HG02938 (cell line): ENCODE measurements around the gene NTM.

Experiments
- ATAC-seq: cut with Tn5 transposase; IDR thresholded peaks from one replicate; pipeline ENCODE4 v1.9.1; 2021; ENCODE audit warnings: mild to moderate bottlenecking, moderate library complexity; ENCODE audit not compliant: unreplicated experiment

NTM gene

DNA sequence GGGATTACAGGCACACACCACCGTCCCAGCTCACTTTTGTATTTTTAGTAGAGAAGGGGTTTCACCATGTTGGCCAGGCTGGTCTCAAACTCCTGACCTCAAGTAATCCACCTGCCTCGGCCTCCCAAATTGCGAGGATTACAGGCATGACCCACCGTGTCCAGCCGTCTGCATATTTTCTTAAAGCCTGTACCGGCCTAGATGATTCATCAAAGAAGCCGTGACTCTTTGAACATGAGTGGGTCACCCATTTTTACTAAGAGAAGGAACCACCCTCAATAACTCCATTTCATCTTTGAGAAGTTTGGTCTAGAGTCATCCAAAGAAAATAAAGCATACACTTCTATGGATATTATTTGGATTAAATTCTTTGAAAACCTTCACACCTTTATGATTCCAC is 388.3 kb downstream of the NTM start:
- ATAC-seq: no peak

DNA sequence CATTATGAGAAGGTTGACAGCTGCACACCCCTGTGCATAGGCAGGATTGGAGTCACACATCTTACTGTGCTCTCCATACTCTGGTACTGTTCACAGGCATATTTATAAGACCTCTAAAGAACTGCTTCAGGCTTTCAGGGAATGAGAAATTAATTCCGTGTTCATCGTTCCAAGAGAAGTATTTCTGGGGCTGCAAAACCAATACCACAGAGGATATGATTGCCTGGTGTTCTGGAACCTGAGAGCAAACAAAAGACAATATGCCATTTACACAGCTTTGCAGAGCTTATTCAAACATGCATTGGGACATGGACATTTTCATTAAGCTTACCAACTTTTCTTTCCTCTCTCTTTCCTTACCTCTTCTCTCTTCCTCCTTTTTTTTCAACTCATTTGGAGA is 388.7 kb downstream of the NTM start:
- no peak for ATAC-seq

DNA sequence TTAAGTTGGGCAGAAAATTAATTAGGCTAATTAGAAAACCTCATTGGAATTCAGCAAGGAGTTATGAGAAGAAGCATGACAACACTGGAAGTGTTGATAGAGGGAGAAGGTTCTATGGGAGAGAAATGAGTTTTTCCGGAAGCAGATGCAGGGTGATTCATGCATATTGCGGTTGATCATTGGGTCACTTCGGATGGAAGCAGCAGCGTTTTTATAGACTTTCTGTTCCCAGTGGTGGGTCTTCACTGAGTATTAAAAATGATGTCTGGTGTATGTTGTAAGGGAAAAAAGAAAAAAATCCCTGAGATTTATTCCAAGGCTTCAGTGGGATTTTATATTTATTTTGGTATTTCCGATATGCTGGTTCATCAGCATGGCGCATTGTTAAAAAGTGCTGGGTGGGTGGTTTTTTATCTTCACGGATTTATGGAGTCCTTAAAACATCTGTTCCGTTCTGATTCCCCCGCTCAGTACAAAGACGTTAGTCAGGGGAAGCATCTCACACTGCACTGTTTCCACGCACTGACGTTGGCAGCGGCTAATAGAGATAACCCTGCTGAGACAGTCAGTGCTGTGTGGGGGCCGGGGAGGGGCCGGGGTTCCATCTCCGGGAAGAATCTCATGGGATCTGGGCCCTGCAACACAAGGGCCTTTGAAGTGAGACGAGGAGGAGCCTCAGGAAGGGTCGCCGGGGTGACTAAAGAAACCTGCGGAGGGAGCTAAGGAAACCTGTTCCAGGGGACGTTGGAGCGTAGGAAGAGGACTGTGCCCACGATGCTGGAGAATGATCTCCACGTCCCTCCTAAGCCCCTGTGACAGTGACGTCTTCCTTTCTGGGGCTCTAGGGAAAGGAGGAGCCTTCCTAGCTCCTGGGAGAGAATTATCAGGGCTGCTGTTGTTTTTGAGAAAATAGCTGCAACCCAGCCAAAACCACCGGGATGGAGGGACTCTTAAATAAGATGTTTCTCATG is 390.0 kb downstream of the NTM start:
- no peak for ATAC-seq

DNA sequence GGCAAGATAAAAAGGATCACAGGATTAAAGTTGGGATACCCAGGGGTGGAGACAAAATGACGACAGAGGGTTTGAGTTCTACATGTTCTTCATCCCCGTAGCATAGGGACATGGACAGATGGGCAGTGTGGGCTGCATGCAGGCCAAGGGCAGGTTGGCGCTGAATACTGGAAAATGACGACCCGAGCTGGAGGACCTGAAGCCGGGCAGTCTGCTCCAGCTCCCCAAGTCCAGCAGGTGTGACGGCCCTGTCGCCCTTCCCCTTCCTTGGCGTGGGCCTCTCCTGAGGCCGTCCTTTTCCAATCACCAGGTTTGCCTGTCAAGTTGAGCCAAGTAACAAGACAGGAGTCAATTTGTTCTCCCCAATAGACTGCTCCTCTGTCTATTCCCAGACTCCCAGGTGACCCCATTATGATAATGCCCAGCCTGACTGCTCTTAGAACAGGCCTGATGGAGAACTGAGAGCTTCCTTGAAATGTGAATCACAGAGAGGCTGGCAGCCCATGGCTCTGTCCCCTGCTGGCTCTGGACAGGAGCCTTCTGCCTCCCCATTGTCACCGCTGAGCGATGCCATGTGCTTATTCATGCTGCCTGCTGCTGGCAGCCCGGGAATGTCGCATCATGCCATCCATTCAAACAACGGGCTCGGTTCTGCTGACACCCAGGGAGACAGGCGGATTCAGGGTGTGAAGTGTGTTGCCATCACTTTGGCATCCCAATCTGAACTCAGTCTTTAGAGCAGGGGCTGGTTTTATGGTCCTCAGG is 392.1 kb downstream of the NTM start:
- ATAC-seq: no peak

DNA sequence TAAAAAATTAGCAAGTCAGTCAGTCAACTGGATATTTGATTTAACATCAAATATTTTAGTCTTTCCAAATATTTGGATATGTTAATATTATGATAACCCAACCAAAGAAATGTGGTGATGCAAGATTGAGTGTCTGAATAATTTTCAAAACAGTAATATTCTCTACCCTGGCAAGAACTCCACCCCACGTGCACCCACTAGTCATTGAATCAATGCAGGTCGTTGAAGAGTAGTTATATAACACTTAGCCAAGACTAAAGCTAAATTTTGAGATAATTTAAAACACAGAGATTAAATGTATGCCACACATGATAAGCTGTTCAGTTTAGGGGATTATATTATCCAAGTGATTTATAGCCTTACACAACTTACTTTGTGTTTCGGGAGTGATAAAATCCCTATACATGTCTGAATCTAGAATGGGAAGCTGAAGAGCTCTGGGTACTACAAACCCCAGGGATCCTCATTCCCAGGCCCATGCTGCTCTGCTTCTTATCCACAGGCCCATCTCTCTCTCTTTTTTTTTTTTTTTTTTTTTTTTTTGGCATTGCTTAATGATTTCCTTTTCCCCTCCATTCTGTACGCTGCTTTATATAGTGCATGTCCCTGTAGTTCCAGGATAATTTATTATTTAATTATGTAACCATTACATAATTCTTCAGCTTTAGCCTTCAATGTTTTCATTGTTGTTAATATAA is 392.9 kb downstream of the NTM start:
- ATAC-seq: no peak

DNA sequence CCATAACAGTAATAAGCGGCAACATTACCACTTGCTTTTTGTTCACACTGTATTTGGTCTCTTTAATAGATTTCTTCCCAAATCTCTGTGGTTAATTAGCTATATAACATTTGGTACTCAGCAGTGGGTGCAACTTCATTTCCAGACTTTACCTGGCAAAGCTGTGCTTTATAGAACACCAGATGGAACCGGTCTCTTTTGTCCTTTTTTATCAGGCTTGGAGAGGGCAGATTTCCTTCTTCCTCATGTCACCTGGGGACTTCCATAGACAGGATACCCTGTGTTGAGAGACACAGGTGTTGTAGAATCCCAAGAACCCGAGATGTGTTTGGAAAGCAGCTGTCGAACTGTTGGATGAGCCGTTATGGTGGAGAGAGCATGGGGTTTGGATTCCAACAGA is 393.7 kb downstream of the NTM start:
- ATAC-seq: no peak

DNA sequence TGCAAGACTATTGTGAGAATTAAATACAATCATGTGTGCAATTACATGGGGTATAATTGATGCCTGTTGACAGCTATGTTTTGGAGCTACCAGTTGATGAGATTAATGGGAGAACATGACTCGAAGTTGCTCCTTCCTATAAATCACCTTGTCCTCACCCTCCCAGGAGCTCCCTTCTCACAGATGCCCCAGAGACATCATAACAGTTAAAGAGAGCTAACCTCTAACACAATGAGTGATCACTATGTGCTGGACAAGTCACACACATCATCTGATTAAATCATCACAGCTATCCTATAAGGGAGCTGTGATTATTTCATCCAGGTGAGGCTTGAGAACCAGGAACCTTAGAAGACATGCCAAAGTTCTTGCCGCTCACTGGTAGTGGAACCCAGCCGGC is 394.2 kb downstream of the NTM start:
- ATAC-seq: no peak

DNA sequence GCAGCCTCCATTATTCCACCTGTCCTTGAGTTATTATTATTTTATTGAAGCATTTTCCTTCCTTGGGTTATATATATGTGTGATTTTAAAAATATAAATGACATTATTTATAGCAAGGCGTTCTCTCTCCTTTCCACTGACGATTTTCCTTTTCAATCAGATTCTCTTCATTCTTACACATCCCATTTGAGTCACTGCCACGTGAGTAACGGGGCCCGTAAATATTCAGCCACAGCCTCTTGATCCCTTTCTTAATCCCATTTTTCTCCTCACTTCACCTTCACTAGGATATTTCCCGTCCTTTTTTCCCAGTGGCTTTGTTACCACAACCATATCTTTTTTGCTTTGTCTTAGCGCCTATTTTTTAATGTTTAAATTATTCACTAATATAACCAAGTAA is 396.2 kb downstream of the NTM start:
- ATAC-seq: no peak

DNA sequence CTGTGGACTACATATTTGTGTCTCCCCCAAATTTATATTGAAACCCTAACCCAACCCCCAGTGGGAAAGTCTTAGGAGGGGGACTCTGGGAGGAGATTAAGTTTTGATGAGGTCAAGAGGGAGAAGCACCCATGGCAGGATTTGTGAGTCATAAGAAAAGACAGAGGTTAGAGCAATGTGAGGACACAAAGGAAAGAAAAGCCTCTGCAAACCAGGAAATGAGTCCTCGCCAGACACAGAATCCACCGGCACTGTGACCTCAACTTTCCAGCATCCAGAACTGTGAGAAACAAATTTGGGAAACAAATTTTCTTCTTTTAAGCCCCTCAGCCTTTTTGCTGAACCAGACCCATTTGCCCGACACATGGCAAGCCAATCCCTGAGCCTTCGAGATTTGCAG is 397.0 kb downstream of the NTM start:
- no peak for ATAC-seq

DNA sequence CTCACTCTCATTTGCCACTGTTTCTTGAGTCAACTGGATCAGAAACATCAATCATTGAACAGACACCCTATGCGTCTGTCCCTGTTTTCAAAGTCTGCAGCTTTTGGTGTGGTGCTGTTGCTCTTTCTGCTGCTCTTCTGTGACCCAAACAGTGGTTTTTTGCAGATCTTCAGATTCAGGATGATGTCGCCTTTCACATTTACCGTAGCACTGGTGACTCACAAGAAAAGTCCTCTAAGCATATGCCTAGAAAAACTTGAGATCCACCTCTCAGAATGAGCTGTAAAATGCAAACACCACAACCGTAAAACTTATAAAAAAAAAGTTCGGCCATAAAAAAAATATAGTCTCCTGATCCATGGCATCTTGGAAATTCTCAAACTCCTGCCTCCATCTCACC is 400.4 kb downstream of the NTM start:
- ATAC-seq: no peak

DNA sequence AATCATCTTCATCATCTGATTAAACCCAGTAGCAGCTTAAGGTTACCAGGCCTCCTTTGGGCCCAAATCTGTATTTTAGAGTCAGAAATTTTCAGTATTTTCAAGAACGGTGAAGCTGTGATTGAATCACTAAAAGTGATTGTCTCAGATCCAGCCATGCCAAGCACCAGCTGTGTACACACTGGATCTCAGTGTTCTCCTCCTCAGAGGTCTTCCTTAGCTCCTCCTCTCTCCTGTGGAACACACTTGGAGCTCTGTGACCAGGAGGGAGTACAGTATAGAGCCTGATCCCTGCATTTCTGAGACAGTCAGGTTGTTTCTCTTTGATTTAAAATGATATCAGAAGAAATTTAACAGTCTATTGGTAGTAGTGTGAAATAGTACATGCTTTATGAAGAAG is 401.1 kb downstream of the NTM start:
- ATAC-seq: no peak

DNA sequence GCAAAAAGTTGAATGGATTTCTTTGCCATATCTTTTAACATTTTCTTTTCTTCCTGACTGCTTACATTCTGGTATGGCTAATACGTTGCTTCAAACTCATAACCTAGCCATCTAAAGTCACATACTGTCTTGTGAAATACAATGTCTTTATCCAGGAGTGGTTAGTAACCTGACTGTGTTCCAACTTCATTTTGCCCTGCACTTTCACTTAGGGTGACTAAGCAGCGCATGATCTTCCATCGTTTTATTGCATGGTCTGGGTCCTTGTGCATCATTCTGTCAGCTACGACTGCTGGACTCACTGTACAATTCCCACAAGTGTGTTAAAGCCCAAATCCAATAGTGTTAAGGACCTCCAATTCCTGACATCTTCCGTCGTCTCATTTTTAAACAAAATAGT is 403.2 kb downstream of the NTM start:
- no peak for ATAC-seq

DNA sequence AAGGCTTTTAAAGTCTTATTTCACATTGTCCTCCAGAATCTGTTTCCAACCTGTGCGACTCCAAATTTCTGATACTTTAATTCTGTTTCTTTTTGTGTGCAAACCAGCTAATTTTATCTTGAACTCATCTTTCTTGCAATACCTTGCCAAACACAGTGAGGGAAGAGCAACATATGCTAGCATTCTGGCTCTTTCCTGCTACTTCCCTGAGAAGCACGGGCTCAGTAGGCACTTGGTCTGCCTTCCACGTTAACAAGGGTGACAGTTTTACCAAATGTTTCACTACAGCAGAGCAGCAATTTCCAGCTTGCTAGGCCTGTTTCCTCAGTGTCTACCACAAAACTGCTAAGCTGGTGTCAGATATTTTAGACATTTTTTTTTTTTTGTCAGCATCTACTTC is 405.8 kb downstream of the NTM start:
- ATAC-seq: no peak

DNA sequence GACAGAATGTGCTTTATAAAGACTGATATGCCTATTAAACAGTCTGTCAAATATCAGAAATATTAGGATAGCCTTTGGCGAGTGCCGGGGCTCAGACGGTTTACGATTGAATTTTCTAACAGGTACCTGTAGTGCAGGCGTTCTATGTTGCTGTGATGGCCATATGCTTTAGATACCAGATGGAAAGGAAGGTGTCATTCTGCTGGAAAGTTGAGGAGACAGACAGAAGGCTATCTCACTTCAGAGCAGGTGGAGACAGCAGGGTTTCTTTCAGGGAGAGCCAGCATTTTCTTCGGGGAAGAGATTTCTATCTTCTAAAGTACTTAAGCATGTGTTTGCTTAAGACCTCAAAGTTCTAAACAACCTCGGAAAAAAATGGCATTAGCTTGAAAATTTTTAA is 415.4 kb downstream of the NTM start:
- ATAC-seq: no peak

DNA sequence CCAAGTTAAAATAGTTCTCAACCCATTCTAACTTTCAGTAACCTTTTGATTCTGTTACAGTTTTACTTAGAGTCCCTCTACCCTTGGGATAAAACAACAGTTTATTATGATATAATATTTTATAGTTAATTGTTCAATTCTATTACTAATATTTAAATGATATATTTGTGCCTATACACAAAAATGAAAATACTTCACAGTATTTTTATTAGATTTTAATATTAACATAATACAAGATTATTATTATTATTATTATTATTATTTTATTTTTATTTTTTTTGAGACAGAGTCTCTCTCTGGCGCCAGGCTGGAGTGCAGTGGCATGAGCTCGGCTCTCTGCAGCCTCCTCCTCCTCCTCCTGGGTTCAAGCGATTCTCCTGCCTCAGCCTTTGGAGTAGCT is 416.7 kb downstream of the NTM start:
- ATAC-seq: no peak

DNA sequence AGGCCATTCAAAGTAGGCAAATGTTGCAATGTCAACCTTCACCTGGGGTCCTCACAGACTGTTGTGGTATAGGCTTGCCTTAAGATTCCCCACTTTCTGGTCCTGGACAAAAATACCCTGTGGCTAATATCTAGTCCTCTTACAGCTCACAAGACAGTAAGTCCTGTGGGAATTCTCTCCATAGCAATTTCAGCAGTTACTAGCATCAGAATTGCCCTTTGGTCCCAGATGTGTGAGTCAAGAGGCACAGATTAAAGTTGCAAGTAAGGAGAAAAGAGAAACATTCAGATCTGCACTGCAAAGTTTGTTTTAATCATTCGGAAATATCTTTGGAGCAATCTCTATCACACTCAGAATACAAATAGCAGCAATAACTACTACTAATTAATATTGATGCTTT is 420.2 kb downstream of the NTM start:
- no peak for ATAC-seq

DNA sequence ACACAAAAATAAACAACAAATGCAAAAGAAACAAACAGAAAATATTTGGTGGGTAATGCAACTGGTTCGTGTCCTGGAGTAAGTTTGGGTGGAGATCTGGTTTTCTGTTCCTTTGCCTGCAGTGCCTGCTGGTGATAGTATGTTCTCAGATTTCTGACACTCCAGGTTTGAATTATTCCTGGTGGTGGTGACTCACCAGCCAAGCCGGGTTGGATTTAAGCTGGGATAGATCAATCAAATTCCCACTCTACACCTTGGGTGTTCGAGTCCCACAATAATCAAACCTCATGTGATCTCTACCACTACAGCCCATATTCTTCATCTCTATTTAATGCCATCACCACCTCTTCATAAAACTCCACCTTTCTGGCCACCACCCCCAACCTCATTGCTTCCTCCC is 421.8 kb downstream of the NTM start:
- no peak for ATAC-seq

DNA sequence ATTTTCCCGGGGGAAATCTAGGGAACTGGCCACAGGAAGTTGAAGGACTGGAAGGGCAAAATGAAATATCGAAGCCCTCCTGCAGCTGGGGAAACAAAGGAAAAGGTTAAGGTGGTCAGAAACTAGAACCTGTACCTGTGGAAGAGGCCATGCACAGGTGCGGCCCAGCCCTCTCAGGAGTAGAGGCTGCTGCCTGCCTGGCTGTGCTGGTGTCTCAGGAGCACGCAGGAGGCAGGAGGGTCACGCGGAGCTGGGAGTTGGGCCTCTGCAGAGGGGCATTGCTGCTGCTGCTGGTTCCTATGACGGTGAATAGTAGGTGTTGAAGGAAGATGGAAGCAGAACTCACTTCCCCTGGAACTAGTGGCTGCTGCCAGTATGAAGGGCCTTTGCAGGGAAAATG is 425.7 kb downstream of the NTM start:
- ATAC-seq: no peak

DNA sequence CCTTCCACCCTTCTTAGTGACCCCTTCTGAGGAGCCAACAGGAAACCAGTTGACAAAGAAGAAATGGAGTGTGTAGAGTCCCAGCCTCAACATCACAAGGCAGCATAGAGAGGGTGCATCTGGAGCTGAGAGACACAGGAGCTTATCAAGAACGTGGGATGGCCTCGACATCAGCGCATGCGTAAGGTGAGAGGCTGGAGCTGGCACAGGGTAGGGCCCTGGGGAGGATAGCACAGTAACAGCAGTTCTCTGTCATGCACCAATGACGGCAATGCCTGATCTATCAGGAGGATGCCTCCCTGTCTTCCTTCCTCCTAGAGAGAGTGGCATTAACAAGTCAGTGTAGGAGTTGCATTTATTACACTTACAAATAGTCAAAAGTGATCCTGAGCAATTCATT is 426.1 kb downstream of the NTM start:
- no peak for ATAC-seq

DNA sequence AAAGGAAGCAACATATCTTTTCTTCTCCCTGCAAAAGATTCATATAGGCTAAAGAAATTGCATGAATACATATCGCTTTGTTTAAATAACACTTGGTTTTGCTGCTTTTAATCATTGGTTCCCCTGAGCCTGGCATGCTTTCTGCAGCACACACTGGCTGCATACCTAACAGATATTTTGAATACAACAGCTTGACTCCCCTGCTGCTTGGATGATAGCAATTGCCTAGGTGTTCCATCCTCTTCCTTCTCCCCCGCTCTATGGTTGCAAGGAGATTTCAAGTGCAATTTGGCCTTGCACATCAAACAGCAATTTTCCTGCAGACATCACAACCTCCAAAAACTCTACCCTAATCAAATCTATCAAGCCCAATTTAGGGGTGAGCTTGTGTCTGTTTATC is 430.0 kb downstream of the NTM start:
- no peak for ATAC-seq

DNA sequence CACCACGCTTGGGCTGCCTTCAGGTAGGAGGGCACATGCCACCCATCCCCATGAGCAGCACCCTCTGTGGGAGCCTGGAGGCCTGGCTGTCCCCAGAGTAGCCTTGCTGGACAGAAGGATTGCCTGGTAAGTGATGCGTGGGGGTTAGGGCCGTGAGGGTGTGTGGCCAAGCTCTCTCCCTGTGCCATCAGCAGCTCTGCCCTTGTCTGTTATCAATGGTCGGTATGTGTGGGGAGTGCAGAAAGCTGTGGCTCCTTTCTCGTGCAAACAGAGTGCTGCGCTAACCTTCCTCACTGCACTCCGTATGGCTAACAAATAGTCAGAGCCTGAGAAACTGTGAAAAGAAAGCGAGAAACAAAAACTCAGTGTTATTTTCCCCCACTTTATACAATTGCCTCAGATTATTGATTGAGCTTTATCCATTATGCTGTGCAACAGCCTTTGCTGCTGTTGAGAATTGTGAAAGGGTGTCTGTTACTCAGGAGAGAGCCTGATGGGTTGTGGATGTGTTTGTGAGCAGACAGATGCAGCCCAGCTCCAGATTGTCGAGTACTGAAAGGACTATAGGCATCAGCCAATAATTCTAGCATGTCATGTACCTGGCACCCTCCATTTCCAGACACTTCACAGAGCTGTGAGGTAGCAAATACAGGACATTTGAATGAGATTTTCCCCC is 432.2 kb downstream of the NTM start:
- ATAC-seq: no peak
